Astrocyte (in vitro differentiated cells and primary cell): Measurements from ENCODE around the gene IGF1R. TPM values are rescaled to one million over a fixed set of nuclear protein-coding genes. Genes with fewer than 3 reads are reported as not detected.

Experiments used
- DNase-seq: peaks from one replicate; pipeline ENCODE4 v3.0.0-alpha.2; 2010; ENCODE audit warnings: low read depth
- FAIRE-seq: peaks from 2 replicates; lab custom pipeline; 2011; peaks lifted over from hg19 to GRCh38; lab: Jason Lieb, UNC
- H2AFZ ChIP-seq: 2 replicates; pipeline ENCODE4 v1.6.0; 2012; ENCODE audit warnings: low read depth, low read length, inconsistent platforms
- H3K27ac ChIP-seq: 2 replicates; pipeline ENCODE4 v1.5.1; 2011; ENCODE audit warnings: low read depth, low read length, inconsistent platforms
- H3K27me3 ChIP-seq: 2 replicates; pipeline ENCODE4 v1.6.0; 2011; ENCODE audit warnings: low read length, inconsistent platforms; ENCODE audit not compliant: insufficient read depth
- H3K36me3 ChIP-seq: 2 replicates; pipeline ENCODE4 v1.5.1; 2011; ENCODE audit warnings: low read length, inconsistent platforms; ENCODE audit not compliant: insufficient read depth
- H3K4me1 ChIP-seq: 2 replicates; pipeline ENCODE4 v1.5.1; 2011; ENCODE audit warnings: low read length, inconsistent platforms; ENCODE audit not compliant: insufficient read depth
- H3K4me2 ChIP-seq: 2 replicates; pipeline ENCODE4 v1.6.0; 2012; ENCODE audit warnings: low read length, inconsistent platforms
- H3K4me3 ChIP-seq: 2 replicates; pipeline ENCODE4 v1.5.1; 2011; ENCODE audit warnings: low read depth, mild to moderate bottlenecking, low read length, inconsistent platforms; ENCODE audit not compliant: insufficient read depth
- H3K79me2 ChIP-seq: 2 replicates; pipeline ENCODE4 v1.6.0; 2012; ENCODE audit warnings: mild to moderate bottlenecking, low read length, inconsistent platforms; ENCODE audit not compliant: insufficient read depth
- H3K9ac ChIP-seq: 2 replicates; pipeline ENCODE4 v1.6.0; 2012; ENCODE audit warnings: mild to moderate bottlenecking, low read length, inconsistent platforms
- H3K9me3 ChIP-seq: 2 replicates; pipeline ENCODE4 v1.5.1; 2012; ENCODE audit warnings: low read depth, mild to moderate bottlenecking, low read length, inconsistent platforms; ENCODE audit not compliant: insufficient read depth
- H4K20me1 ChIP-seq: 2 replicates; pipeline ENCODE4 v1.6.0; 2012; ENCODE audit warnings: low read length, inconsistent platforms; ENCODE audit not compliant: insufficient read depth
- H3K27ac Mint-ChIP-seq: one replicate; pipeline ENCODE4 v1.8.0; 2021; ENCODE audit warnings: mild to moderate bottlenecking, mixed read lengths; ENCODE audit not compliant: unreplicated experiment
- H3K27me3 Mint-ChIP-seq: one replicate; pipeline ENCODE4 v1.8.0; 2021; ENCODE audit warnings: low read depth, mixed read lengths; ENCODE audit not compliant: unreplicated experiment
- H3K36me3 Mint-ChIP-seq: one replicate; pipeline ENCODE4 v1.8.0; 2021; ENCODE audit warnings: low read depth, mixed read lengths; ENCODE audit not compliant: unreplicated experiment
- H3K4me1 Mint-ChIP-seq: one replicate; pipeline ENCODE4 v1.8.0; 2021; ENCODE audit warnings: low read depth, mixed read lengths; ENCODE audit not compliant: unreplicated experiment
- H3K4me3 Mint-ChIP-seq: one replicate; pipeline ENCODE4 v1.8.0; 2021; ENCODE audit warnings: mild to moderate bottlenecking, moderate library complexity, mixed read lengths; ENCODE audit not compliant: unreplicated experiment
- H3K9me3 Mint-ChIP-seq: one replicate; pipeline ENCODE4 v1.8.0; 2021; ENCODE audit warnings: mild to moderate bottlenecking, mixed read lengths; ENCODE audit not compliant: unreplicated experiment
- EZH2 ChIP-seq: IDR thresholded peaks from 2 replicates; pipeline ENCODE4 v1.6.1; 2012; ENCODE audit warnings: mild to moderate bottlenecking, low read length, inconsistent platforms; ENCODE audit not compliant: insufficient read depth
- total RNA-seq: library from RNA; stranded (reverse); gene quantifications from 2 replicates; pipeline ENCODE4 v1.2.1, GENCODE V29; 2021
- TF ChIP-seq, protein P1 (sequence below): IDR thresholded peaks from 2 replicates; pipeline ENCODE4 v1.5.1; 2011; ENCODE audit warnings: low read depth, mild to moderate bottlenecking, inconsistent platforms, low read length, moderate library complexity; ENCODE audit not compliant: insufficient read depth

IGF1R gene
- total RNA-seq, 1 donor from 2014 or later: 270 TPM

DNA sequence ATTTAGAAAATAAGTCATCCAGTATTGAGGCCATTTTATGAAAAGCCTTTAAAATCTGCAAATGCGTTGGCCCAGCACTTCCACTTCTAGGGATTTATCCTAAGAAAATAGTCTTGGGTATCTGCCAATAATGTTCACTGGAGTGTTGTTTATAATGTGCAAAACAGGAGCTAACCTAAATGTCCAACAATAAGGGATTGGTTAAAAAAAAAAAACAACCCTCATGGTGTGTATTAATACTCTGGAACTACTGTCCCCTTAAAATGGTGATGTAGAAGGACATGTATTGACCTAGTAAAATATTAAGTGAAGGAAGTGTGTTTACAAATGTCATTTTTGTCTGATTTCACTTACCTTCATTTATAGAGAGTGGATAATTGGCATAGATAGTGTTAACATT is 58.0 kb downstream of the IGF1R start:
- no peak for FAIRE-seq
- Mint-ChIP-seq H3K27ac (no peak overlapping the region), H3K4me1 (peaks cover 16% of the 10 kb centered on the region)

DNA sequence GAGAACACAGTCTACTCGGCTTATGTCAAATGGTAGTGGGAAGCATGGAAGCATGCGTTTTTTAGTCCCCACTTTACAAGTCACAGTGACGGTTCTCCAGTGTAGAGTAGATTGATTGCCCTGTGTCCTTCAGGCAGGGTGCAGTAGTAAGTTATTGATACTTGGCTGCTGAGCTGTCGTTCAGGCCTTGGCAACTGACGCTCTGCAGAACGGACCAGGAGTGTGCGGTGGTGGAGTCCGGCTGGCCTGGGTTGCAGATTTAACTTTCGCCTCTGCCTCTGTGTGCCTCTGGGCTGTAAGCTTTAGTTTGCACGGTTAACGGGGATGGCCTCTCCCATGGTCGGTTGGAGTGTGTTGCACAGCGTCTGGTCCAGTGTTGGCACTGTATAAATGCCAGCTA is 58.6 kb downstream of the IGF1R start:
- H4K20me1 ChIP-seq: peaks cover 99% of the 10 kb centered on the region

More for the DNA sequence above, 58.0 kb downstream of the IGF1R start:
- DNase-seq: no peak
- H3K36me3 ChIP-seq: peaks cover 5% of the 10 kb centered on the region
- H3K27me3 ChIP-seq: no peaks in the 10 kb centered on the region
- H3K27ac ChIP-seq: no peak overlapping the region
- Mint-ChIP-seq H3K36me3 (peaks cover 1% of the 10 kb centered on the region), H3K4me3 (no peak overlapping the region), H3K27me3 (no peaks in the 10 kb centered on the region), H3K9me3 (peaks cover 2% of the 10 kb centered on the region)
- H3K9ac ChIP-seq: no peak overlapping the region
- H3K9me3 ChIP-seq: no peaks in the 10 kb centered on the region
- H3K79me2 ChIP-seq: peaks cover 100% of the 10 kb centered on the region
- H3K4me3 ChIP-seq: no peak overlapping the region
- H3K4me1 ChIP-seq: peaks cover 7% of the 10 kb centered on the region
- TF ChIP-seq, protein P1, sequence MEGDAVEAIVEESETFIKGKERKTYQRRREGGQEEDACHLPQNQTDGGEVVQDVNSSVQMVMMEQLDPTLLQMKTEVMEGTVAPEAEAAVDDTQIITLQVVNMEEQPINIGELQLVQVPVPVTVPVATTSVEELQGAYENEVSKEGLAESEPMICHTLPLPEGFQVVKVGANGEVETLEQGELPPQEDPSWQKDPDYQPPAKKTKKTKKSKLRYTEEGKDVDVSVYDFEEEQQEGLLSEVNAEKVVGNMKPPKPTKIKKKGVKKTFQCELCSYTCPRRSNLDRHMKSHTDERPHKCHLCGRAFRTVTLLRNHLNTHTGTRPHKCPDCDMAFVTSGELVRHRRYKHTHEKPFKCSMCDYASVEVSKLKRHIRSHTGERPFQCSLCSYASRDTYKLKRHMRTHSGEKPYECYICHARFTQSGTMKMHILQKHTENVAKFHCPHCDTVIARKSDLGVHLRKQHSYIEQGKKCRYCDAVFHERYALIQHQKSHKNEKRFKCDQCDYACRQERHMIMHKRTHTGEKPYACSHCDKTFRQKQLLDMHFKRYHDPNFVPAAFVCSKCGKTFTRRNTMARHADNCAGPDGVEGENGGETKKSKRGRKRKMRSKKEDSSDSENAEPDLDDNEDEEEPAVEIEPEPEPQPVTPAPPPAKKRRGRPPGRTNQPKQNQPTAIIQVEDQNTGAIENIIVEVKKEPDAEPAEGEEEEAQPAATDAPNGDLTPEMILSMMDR: no peak
- TF ChIP-seq EZH2: no peak
- peaks cover 99% of the 10 kb centered on the region for H4K20me1 ChIP-seq
- H2AFZ ChIP-seq: no peak overlapping the region
- H3K4me2 ChIP-seq: no peak overlapping the region

DNA sequence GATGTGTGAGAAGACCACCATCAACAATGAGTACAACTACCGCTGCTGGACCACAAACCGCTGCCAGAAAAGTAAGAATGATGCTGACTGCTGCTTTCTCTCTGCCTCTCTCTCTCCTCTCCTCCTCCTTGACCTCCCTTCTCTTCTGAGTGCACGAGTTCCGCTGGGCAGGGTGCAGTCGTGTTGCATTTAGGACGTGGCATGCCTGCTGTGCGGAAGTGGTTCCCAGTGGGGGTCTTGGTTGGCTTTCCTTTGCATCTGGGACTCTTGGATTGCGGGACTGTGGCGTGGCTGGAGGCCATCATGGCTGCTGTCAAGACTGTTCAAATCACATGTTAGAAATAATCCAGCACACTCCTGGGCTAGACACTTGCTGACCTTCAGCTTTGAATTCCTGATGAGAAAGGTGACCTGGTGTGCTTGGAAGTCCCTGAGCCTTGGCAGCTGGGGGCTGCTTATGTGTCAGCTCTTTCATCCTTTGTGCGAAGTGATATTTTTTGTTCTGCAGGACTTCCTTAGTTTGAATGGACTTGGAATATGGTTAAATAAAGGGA is 59.8 kb downstream of the IGF1R start:
- Histone ChIP-seq H3K79me2 (peaks cover 100% of the 10 kb centered on the region), H3K4me1 (peaks cover 5% of the 10 kb centered on the region), H3K27me3 (no peaks in the 10 kb centered on the region), H4K20me1 (peaks cover 99% of the 10 kb centered on the region), H3K4me3 (no peak overlapping the region), H3K36me3 (peaks cover 8% of the 10 kb centered on the region), H3K9ac (no peak overlapping the region), H3K9me3 (no peaks in the 10 kb centered on the region), H3K27ac (no peak overlapping the region), H3K4me2 (no peak overlapping the region), H2AFZ (no peak overlapping the region)
- no peaks in the 10 kb centered on the region for H3K27me3 Mint-ChIP-seq
- peaks cover 16% of the 10 kb centered on the region for H3K4me1 Mint-ChIP-seq
- H3K36me3 Mint-ChIP-seq: peaks cover 15% of the 10 kb centered on the region
- DNase-seq (no peak), FAIRE-seq (no peak)
- TF ChIP-seq, protein P1: no peak
- no peak for TF ChIP-seq EZH2
- peaks cover 3% of the 10 kb centered on the region for H3K9me3 Mint-ChIP-seq
- H3K27ac Mint-ChIP-seq: no peak overlapping the region
- H3K4me3 Mint-ChIP-seq: no peak overlapping the region

More for the DNA sequence above, 58.6 kb downstream of the IGF1R start:
- Histone ChIP-seq H3K79me2 (peaks cover 100% of the 10 kb centered on the region), H3K9me3 (no peaks in the 10 kb centered on the region), H3K4me2 (no peak overlapping the region), H3K27ac (no peak overlapping the region), H3K4me1 (peaks cover 7% of the 10 kb centered on the region), H3K9ac (no peak overlapping the region), H3K27me3 (no peaks in the 10 kb centered on the region), H3K4me3 (no peak overlapping the region), H2AFZ (no peak overlapping the region), H3K36me3 (peaks cover 8% of the 10 kb centered on the region)
- no peak for TF ChIP-seq EZH2
- TF ChIP-seq, protein P1: no peak
- Mint-ChIP-seq H3K36me3 (peaks cover 6% of the 10 kb centered on the region), H3K4me1 (peaks cover 19% of the 10 kb centered on the region), H3K27me3 (no peaks in the 10 kb centered on the region), H3K9me3 (peaks cover 2% of the 10 kb centered on the region), H3K27ac (no peak overlapping the region), H3K4me3 (no peak overlapping the region)
- FAIRE-seq (no peak), DNase-seq (no peak)
